Tibial artery (tissue), 4 donors: ENCODE data around the gene PCED1B.

ENCODE experiments used
- DNase-seq, 2 donors: peaks; one replicate each; pipeline ENCODE4 v3.0.0-alpha.2; 2019
- H3K27ac ChIP-seq, 2 donors: fragments of 200-600 bp; sonication (generic) in 1 of 2; 1 replicate in 1 of 2; 2 replicates in 1 of 2; pipeline ENCODE4 v1.5.1; 2018 to 2019; ENCODE audit warnings: mild to moderate bottlenecking in 1 of 2
- H3K27me3 ChIP-seq, 2 donors: fragments of 200-600 bp; sonication (generic) in 1 of 2; one replicate each; pipeline versions ENCODE4 v1.5.1 to v1.6.0; 2016 to 2019
- H3K36me3 ChIP-seq, 3 donors: fragments of 200-600 bp; sonication (generic) in 2 of 3; one replicate each; pipeline ENCODE4 v1.5.1; 2016 to 2019; ENCODE audit warnings: mild to moderate bottlenecking in 2 of 3
- H3K4me1 ChIP-seq, 4 donors: fragments of 200-600 bp; sonication (generic) in 2 of 4; 1 replicate in 3 of 4; 2 replicates in 1 of 4; pipeline ENCODE4 v1.5.1; 2016 to 2019
- H3K4me3 ChIP-seq, 2 donors: fragments of 200-600 bp; sonication (generic) in 1 of 2; 1 replicate in 1 of 2; 2 replicates in 1 of 2; pipeline ENCODE4 v1.5.1; 2018 to 2019; ENCODE audit warnings: mild to moderate bottlenecking in 2 of 2
- H3K9me3 ChIP-seq, 3 donors: fragments of 200-600 bp; sonication (generic) in 1 of 3; one replicate each; pipeline ENCODE4 v1.5.1; 2016 to 2019
- intact Hi-C: fragments of 100-400 bp; cut with DNase I; formaldehyde crosslinking; loops from one replicate; pipeline ENCODE4 v1.15.0; 2023; ENCODE audit warnings: low total_unique reads
- TF ChIP-seq, protein P1 (sequence below), 2 experiments: fragments of 200-600 bp in 1 of 2; fragments of 450-650 bp in 1 of 2; IDR thresholded peaks; one replicate each; pipeline ENCODE4 v1.5.1; 2017 to 2019; ENCODE audit warnings: antibody characterized with exemption in 2 of 2, mild to moderate bottlenecking in 1 of 2, moderate library complexity in 1 of 2

The PCED1B gene

DNA sequence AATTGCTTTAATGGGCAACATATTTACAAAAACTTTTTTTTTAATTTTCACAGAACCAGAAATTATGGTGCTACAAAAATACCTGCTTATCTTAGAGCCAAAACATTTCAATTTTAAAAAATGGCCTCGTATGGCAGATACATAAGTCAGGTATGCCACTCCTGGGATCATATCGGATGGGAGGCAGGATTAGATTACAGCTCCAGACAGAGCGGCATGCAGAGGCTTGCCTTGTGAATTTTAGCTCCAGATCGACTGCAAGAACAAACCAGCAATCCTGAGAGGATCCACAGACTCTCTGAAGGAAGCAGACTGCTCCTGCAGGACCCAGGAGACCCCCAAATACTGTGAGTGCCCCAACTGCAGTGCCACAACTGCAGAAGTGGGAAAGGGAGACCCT lies 169.7 kb downstream of the PCED1B start:
- intact Hi-C loops: no loop called here
- H3K27me3 ChIP-seq: no peaks in the 10 kb centered on the region
- no peaks in the 10 kb centered on the region for H3K36me3 ChIP-seq
- H3K9me3 ChIP-seq: no peaks in the 10 kb centered on the region
- TF ChIP-seq, protein P1, sequence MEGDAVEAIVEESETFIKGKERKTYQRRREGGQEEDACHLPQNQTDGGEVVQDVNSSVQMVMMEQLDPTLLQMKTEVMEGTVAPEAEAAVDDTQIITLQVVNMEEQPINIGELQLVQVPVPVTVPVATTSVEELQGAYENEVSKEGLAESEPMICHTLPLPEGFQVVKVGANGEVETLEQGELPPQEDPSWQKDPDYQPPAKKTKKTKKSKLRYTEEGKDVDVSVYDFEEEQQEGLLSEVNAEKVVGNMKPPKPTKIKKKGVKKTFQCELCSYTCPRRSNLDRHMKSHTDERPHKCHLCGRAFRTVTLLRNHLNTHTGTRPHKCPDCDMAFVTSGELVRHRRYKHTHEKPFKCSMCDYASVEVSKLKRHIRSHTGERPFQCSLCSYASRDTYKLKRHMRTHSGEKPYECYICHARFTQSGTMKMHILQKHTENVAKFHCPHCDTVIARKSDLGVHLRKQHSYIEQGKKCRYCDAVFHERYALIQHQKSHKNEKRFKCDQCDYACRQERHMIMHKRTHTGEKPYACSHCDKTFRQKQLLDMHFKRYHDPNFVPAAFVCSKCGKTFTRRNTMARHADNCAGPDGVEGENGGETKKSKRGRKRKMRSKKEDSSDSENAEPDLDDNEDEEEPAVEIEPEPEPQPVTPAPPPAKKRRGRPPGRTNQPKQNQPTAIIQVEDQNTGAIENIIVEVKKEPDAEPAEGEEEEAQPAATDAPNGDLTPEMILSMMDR (IDR thresholded peaks at IDR 0.05): no peak
- H3K27ac ChIP-seq: no peak overlapping the region
- DNase-seq: no peak
- peaks cover 0 to 8% (median 2%) of the 10 kb centered on the region in 4 donors for H3K4me1 ChIP-seq
- H3K4me3 ChIP-seq: no peak overlapping the region

DNA sequence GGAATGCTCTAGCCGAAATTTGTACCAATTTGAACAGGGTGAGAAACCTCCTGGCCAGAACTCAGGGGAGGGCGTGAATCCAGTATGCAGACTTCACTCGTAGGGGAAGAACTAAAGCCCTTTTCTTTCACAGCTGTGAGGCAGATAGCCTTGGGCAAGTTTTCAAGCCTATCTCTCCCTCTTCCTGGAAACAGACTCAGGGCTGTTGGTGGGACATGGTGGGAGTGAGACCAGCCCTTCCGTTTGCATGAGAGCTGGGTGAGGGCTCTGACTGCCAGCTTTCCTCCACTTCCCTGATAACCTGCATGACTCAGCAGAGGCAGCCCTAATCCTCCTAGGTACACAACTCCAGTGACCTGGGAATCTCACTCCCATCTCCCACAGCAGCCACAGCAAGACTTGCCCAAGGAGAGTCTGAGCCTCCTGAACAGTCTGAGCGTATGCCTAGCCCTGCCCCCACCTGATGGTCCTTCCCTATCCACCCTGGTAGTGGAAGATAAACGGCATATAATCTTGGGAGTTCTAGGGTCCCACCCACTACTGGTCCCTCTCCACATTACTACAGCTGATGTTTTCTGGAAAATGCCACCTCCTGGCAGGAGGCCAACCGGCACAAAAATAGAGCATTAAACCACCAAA lies 170.4 kb downstream of the PCED1B start:
- no peak for DNase-seq
- peaks cover 0 to 8% (median 2%) of the 10 kb centered on the region in 4 donors for H3K4me1 ChIP-seq
- intact Hi-C loops: no loop called here

DNA sequence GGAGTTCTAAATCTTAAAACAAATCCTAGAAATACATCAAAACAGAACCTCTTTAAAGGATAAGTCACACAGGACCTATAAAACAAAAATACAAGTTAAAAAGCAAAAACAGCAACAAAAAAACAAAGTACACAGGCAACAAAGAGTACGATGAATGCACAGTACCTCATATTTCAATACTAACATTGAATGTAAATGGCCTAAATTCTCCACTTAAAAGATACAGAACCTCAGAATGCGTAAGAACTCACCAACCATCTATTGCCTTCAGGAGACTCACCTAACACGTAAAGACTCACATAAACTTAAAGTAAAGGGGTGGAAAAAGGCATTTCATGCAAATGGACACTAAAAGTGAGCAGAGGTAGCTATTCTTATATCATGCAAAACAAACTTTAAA lies 172.5 kb downstream of the PCED1B start:
- H3K27me3 ChIP-seq: no peaks in the 10 kb centered on the region
- peaks cover 0 to 7% (median 2%) of the 10 kb centered on the region in 4 donors for H3K4me1 ChIP-seq
- H3K9me3 ChIP-seq: no peaks in the 10 kb centered on the region
- no peak overlapping the region for H3K4me3 ChIP-seq
- intact Hi-C loops: no loop called here
- no peak for DNase-seq
- TF ChIP-seq, protein P1 (IDR thresholded peaks at IDR 0.05): no peak
- no peak overlapping the region for H3K27ac ChIP-seq
- H3K36me3 ChIP-seq: no peaks in the 10 kb centered on the region

More for the DNA sequence above, 170.4 kb downstream of the PCED1B start:
- H3K27ac ChIP-seq: no peak overlapping the region
- TF ChIP-seq, protein P1 (IDR thresholded peaks at IDR 0.05): no peak
- no peaks in the 10 kb centered on the region for H3K9me3 ChIP-seq
- no peaks in the 10 kb centered on the region for H3K27me3 ChIP-seq
- H3K36me3 ChIP-seq: no peaks in the 10 kb centered on the region
- H3K4me3 ChIP-seq: no peak overlapping the region

DNA sequence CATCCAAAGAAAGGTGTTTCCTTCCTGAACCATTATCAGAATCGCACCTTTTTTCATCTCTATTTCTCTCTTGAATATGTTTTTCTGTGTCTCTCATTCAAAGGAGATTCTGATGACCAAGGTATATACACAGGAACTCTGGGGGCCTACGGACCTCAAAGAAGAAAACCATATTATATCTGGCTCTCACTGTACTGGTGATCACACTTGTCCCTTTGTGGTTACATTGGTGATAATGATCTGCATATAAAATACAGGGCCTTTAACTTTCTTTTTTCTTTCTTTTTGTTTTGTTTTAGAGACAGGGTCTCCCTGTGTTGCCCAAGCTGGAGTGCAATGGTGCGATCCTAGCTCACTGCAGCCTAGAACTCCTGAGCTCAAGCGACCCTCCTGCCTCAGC lies 185.5 kb downstream of the PCED1B start:
- no peaks in the 10 kb centered on the region for H3K27me3 ChIP-seq
- TF ChIP-seq, protein P1 (IDR thresholded peaks at IDR 0.05): no peak
- no peaks in the 10 kb centered on the region for H3K4me1 ChIP-seq
- H3K36me3 ChIP-seq: no peaks in the 10 kb centered on the region
- no peak for DNase-seq
- H3K9me3 ChIP-seq: no peaks in the 10 kb centered on the region
- H3K4me3 ChIP-seq: no peak overlapping the region
- intact Hi-C loops: no loop called here
- no peak overlapping the region for H3K27ac ChIP-seq

DNA sequence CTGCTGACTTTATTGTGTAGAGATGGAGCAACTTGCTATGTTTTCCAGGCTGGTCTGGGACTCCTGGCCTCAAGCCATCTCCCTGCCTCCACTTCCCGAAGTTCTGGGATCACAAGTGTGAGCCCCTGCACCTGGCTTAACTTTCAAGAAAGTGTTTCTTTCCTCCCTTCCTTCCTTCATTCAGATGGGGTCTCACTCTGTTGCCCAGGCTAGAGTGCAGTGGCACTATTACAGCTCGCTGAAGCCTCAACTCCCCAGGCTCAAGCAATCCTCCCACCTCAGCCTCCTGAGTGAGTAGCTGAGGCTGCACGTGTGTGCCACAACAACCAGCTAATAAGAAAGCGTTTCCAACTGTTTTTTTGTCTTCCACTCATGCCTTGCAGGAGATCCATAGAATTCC lies 186.0 kb downstream of the PCED1B start:
- intact Hi-C loops: no loop called here
- TF ChIP-seq, protein P1 (IDR thresholded peaks at IDR 0.05): no peak
- no peak for DNase-seq
- Histone ChIP-seq H3K4me1 (no peaks in the 10 kb centered on the region), H3K27ac (no peak overlapping the region), H3K27me3 (no peaks in the 10 kb centered on the region), H3K36me3 (no peaks in the 10 kb centered on the region), H3K9me3 (no peaks in the 10 kb centered on the region), H3K4me3 (no peak overlapping the region)

DNA sequence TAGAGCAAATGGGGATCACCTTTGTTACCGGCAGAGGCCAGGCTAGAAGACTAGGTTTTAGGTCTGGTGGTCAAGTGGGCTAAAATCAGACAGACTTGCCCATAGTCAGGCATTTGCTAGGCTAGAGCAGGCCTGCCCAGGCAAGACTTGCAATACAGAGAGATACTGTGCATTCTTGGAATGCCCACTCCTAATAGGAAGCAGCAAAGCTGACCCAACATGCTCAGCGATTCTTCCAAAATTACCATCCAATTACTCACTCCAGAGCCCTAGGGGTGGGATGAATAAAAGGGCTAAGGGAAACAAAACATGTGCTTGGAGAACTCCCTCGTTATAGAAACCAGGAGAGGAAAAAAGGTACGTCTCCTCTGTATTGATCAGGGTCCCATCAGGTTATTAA lies 188.2 kb downstream of the PCED1B start:
- Histone ChIP-seq H3K4me1 (no peaks in the 10 kb centered on the region), H3K27me3 (no peaks in the 10 kb centered on the region), H3K27ac (no peak overlapping the region), H3K4me3 (no peak overlapping the region), H3K9me3 (no peaks in the 10 kb centered on the region), H3K36me3 (no peaks in the 10 kb centered on the region)
- TF ChIP-seq, protein P1 (IDR thresholded peaks at IDR 0.05): no peak
- DNase-seq: no peak
- intact Hi-C loops: no loop called here
